Measurements from ENCODE around the gene SRGAP3.

SRGAP3 gene

DNA sequence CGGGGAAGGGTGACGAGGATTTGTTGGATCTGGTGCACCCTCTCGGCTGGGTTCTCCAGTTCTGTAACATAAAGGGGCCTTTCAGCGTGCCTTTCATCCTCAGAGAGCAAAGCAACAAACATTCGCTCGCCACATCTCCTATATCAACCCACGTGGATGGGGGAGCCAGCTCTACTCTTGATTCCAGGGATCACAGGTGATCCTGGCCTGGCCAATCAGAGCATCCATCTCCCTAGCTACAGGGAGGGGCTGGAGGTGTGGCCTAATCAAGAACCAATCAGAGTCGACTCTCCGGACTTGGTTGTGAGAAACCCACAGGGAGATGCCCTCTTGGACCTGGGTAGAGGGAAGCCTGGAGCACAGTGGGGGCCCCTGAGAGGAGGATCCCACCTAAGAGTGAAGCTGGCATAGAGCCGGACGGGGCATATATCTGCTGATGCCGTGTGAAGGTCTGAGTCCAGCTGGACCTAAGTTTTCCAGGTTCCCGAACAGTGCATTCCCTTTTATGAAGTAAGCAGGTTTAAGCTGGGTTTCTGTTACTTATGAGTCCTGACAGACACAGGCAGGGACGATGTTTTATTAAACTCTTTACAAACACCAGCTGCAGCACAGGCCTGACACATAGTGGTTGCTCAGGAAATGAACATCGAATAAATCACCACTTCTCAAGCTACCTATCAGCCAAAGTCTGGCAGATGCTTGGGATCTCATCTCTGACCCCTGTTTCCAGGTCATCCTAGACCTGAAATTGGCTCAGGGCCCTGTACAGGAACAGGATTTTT lies 235.5 kb downstream of the SRGAP3 start:
- Histone ChIP-seq H3K27me3 (ENCODE audit: control insufficient read depth, insufficient read depth, low read length) (no peaks in the 10 kb centered on the region), H3K36me3 (ENCODE audit: control insufficient read depth, low read depth, low read length) (no peaks in the 10 kb centered on the region), H3K4me1 (ENCODE audit: control insufficient read depth, low read depth, low read length) (no peaks in the 10 kb centered on the region), H3K27ac (ENCODE audit: low read length) (no peak overlapping the region), H3K9me3 (ENCODE audit: control insufficient read depth, low read depth, low read length) (no peaks in the 10 kb centered on the region), H3K4me3 (ENCODE audit: low read length) (no peak overlapping the region), H3K9ac (ENCODE audit: low read length) (no peak overlapping the region)

DNA sequence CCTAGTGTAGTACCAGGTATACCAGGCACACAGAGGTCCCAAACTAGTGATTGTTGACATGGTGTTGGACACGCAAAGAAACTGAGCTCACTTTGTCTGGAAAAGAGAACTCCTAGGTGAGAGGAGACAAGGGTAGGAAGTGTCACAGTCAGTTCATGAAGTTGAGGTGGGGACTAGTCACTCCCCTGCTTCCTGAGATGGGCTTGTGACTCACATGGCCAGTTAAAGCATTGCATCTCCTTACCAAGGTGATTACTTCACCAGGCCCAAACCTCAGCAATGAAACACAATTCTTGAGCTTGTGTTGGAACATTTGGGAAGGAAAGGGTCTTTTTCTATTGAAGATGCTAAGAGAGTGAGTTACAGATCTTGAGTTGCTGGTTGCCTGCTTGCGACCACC lies 236.9 kb downstream of the SRGAP3 start:
- H3K9me3 ChIP-seq (ENCODE audit: control insufficient read depth, low read depth, low read length), result no peaks in the 10 kb centered on the region
- no peaks in the 10 kb centered on the region for H3K36me3 ChIP-seq (ENCODE audit: control insufficient read depth, low read depth, low read length)
- H3K27me3 ChIP-seq (ENCODE audit: control insufficient read depth, insufficient read depth, low read length), result no peaks in the 10 kb centered on the region
- H3K27ac ChIP-seq (ENCODE audit: low read length), result no peak overlapping the region
- no peak overlapping the region for H3K4me3 ChIP-seq (ENCODE audit: low read length)
- H3K9ac ChIP-seq (ENCODE audit: low read length), result no peak overlapping the region
- H3K4me1 ChIP-seq (ENCODE audit: control insufficient read depth, low read depth, low read length), result no peaks in the 10 kb centered on the region

DNA sequence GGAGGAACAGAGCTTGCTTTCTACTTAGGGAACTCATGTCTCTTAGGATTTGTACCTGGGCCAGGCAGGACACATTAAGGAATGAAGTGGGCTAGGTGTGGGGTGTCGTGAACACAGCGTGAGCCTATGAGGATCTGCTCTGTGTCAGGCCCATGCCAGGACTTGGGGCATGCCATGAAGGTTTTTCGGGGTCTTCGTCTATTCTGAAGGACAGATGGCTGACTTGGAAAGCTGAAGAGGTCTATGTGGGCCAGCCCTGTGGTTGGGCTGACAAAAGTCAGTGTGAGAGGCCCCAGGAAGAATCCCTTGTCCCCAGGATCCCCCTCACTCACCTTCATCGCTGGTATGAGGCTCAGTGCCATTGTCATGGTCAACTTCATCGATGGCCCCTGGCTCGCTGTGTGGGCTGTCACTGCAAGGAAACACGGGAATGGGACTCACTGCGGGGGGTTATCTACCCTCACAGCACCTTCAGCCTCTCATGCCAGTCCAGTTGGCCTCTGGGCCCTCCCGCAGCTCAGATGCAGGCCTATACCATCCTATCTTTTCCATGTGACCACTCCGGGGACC lies 239.4 kb downstream of the SRGAP3 start:
- H3K4me3 ChIP-seq (ENCODE audit: low read length), result no peak overlapping the region
- no peak overlapping the region for H3K9ac ChIP-seq (ENCODE audit: low read length)
- H3K27ac ChIP-seq (ENCODE audit: low read length), result no peak overlapping the region
- no peaks in the 10 kb centered on the region for H3K36me3 ChIP-seq (ENCODE audit: control insufficient read depth, low read depth, low read length)
- no peaks in the 10 kb centered on the region for H3K4me1 ChIP-seq (ENCODE audit: control insufficient read depth, low read depth, low read length)
- H3K9me3 ChIP-seq (ENCODE audit: control insufficient read depth, low read depth, low read length), result no peaks in the 10 kb centered on the region
- H3K27me3 ChIP-seq (ENCODE audit: control insufficient read depth, insufficient read depth, low read length), result no peaks in the 10 kb centered on the region

DNA sequence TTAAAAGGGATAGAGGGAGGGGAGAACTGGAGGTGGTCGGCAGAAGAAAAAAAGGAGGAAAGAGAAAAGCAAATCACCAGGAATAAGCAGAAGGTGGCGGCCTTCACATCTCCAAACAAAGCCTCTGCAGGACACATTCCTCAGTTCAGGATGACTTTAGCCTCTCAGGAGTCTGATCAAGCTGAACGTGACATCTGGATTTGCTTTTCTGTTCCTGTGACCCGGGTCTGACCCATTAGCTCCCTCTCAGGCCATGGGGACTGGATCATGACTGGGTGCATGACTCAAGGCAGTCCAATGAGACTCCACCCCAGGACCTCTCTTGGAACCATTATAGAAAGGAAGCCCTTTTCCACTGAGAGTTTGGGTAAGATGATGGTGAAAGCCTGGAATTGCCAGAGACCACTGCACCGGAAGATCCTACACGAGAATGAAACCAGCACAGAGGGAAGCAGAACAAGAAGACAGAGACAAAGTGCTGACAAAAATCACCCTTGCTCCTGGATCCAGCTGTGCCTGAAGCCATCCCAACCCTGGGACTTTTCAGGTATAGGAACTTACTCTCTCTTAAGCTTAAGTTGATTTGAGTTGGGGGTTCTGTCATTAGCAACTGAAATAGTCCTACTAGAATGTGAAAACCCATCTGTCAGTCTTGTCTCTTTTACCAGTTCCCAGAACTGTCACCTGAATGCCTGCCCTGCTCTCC lies 240.7 kb downstream of the SRGAP3 start:
- no peak overlapping the region for H3K4me3 ChIP-seq (ENCODE audit: low read length)
- no peaks in the 10 kb centered on the region for H3K27me3 ChIP-seq (ENCODE audit: control insufficient read depth, insufficient read depth, low read length)
- no peak overlapping the region for H3K9ac ChIP-seq (ENCODE audit: low read length)
- no peaks in the 10 kb centered on the region for H3K4me1 ChIP-seq (ENCODE audit: control insufficient read depth, low read depth, low read length)
- H3K36me3 ChIP-seq (ENCODE audit: control insufficient read depth, low read depth, low read length), result no peaks in the 10 kb centered on the region
- no peaks in the 10 kb centered on the region for H3K9me3 ChIP-seq (ENCODE audit: control insufficient read depth, low read depth, low read length)
- H3K27ac ChIP-seq (ENCODE audit: low read length), result no peak overlapping the region

DNA sequence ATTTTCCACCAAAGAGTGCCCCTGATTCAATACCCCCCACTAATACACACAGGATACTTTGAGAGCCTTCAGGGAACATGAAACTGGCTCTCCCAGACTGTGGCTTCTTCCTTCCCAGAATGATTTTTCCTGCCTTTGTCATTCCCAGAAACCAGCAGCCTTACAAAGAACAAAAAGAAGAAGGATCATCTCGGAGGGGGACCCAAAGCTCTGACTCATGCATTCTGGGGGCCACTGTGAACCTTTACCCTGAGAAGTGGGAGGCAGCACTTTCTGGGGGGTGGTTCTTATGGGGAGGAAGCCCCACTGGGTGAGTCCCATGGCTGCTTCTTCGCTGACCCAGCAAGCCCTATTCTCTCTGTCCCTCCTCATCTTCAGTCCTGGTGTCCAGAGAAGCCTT lies 241.5 kb downstream of the SRGAP3 start:
- H3K9ac ChIP-seq (ENCODE audit: low read length), result no peak overlapping the region
- H3K4me1 ChIP-seq (ENCODE audit: control insufficient read depth, low read depth, low read length), result no peaks in the 10 kb centered on the region
- no peaks in the 10 kb centered on the region for H3K9me3 ChIP-seq (ENCODE audit: control insufficient read depth, low read depth, low read length)
- no peak overlapping the region for H3K27ac ChIP-seq (ENCODE audit: low read length)
- H3K36me3 ChIP-seq (ENCODE audit: control insufficient read depth, low read depth, low read length), result no peaks in the 10 kb centered on the region
- H3K27me3 ChIP-seq (ENCODE audit: control insufficient read depth, insufficient read depth, low read length), result no peaks in the 10 kb centered on the region
- H3K4me3 ChIP-seq (ENCODE audit: low read length), result no peak overlapping the region

DNA sequence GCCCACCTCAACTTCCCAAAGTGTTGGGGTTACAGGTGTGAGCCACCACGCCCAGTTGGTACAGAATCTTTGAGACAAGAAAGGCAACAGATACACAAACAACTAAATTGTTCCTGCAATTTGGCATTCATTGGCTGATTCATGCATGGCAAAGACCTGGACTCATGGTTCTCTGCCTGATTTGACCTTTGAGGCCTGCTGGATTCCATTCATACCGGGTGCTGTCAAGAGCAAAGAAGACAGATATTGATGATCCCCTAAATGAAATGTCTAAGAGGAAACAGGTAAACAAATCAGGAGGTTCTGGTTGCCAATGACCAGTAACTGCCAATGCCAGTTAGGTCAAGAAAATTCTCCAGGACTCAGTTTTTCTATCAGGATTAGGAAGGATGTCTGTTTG lies 242.2 kb downstream of the SRGAP3 start:
- no peaks in the 10 kb centered on the region for H3K9me3 ChIP-seq (ENCODE audit: control insufficient read depth, low read depth, low read length)
- H3K27ac ChIP-seq (ENCODE audit: low read length), result no peak overlapping the region
- no peak overlapping the region for H3K4me3 ChIP-seq (ENCODE audit: low read length)

DNA sequence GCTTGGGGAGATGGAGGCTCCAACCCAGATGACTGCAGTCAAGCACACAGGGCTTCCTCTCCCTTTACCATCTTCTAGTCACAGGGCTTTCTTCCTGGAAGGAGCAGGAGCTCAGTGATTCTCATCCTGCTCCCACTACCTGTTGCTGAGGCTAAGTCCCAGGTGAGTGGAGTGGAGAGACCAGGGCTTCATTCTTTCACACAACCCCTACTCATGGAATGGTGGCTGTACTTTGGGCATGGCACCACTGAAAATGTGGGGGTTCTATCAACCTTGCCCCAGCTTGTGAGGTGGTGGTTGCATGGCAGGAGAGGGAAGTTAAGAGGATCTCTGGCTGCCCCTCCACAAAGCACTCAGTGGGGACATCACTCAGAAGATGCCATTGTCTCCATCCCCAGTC lies 249.4 kb downstream of the SRGAP3 start:
- Histone ChIP-seq H3K36me3 (ENCODE audit: control insufficient read depth, low read depth, low read length) (no peaks in the 10 kb centered on the region), H3K4me1 (ENCODE audit: control insufficient read depth, low read depth, low read length) (no peaks in the 10 kb centered on the region), H3K27ac (ENCODE audit: low read length) (no peak overlapping the region), H3K27me3 (ENCODE audit: control insufficient read depth, insufficient read depth, low read length) (no peaks in the 10 kb centered on the region), H3K4me3 (ENCODE audit: low read length) (no peak overlapping the region), H3K9ac (ENCODE audit: low read length) (no peak overlapping the region), H3K9me3 (ENCODE audit: control insufficient read depth, low read depth, low read length) (no peaks in the 10 kb centered on the region)

More for the DNA sequence above, 242.2 kb downstream of the SRGAP3 start:
- H3K4me1 ChIP-seq (ENCODE audit: control insufficient read depth, low read depth, low read length), result no peaks in the 10 kb centered on the region
- no peaks in the 10 kb centered on the region for H3K36me3 ChIP-seq (ENCODE audit: control insufficient read depth, low read depth, low read length)
- no peaks in the 10 kb centered on the region for H3K27me3 ChIP-seq (ENCODE audit: control insufficient read depth, insufficient read depth, low read length)
- no peak overlapping the region for H3K9ac ChIP-seq (ENCODE audit: low read length)

DNA sequence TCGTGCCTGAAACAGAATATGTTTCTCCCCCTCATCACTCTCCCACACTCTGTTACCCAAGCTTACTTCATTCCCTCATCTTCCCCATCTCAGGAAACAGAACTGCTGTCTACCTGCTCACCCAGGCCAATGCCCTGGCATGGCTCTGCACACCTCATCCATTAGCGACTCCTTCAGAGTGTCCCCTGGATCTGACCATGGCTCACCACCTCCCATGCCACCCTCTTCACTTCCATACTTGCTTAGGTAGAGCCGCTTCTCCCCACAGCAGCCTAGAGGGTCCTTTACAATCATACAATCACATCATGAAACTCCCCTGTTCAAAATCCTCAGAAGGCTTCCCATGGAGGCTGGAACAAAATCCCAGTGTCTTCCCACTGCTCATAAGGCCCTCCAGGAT lies 252.3 kb downstream of the SRGAP3 start:
- no peaks in the 10 kb centered on the region for H3K27me3 ChIP-seq (ENCODE audit: control insufficient read depth, insufficient read depth, low read length)
- H3K27ac ChIP-seq (ENCODE audit: low read length), result no peak overlapping the region
- H3K9me3 ChIP-seq (ENCODE audit: control insufficient read depth, low read depth, low read length), result no peaks in the 10 kb centered on the region
- no peaks in the 10 kb centered on the region for H3K4me1 ChIP-seq (ENCODE audit: control insufficient read depth, low read depth, low read length)
- no peaks in the 10 kb centered on the region for H3K36me3 ChIP-seq (ENCODE audit: control insufficient read depth, low read depth, low read length)
- H3K9ac ChIP-seq (ENCODE audit: low read length), result no peak overlapping the region
- H3K4me3 ChIP-seq (ENCODE audit: low read length), result no peak overlapping the region

DNA sequence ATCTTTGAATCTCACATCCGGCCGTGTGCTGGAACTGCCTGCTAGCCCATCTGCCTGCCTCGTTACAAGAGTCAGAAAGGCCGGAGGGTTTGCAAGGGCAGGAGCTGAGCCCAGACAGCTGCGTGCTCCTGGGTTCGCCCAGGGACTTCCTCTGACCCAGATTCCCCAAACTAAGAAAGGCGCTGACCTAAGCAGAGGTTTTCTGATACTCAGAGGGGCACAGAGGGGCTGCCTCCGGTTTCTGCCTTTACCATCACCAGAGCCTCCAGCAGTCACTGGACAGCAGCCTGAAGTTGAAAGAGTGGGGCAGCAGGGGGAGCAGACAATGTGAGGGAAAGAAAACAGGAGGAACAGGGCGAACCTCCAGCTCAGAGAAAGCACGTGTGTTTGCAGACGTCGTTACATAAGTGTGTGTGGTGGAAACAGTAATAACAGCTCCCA lies 252.7 kb downstream of the SRGAP3 start:
- H3K4me3 ChIP-seq (ENCODE audit: low read length), result no peak overlapping the region
- H3K4me1 ChIP-seq (ENCODE audit: control insufficient read depth, low read depth, low read length), result no peaks in the 10 kb centered on the region
- no peak overlapping the region for H3K9ac ChIP-seq (ENCODE audit: low read length)
- H3K36me3 ChIP-seq (ENCODE audit: control insufficient read depth, low read depth, low read length), result no peaks in the 10 kb centered on the region
- H3K27ac ChIP-seq (ENCODE audit: low read length), result no peak overlapping the region
- no peaks in the 10 kb centered on the region for H3K9me3 ChIP-seq (ENCODE audit: control insufficient read depth, low read depth, low read length)
- no peaks in the 10 kb centered on the region for H3K27me3 ChIP-seq (ENCODE audit: control insufficient read depth, insufficient read depth, low read length)

DNA sequence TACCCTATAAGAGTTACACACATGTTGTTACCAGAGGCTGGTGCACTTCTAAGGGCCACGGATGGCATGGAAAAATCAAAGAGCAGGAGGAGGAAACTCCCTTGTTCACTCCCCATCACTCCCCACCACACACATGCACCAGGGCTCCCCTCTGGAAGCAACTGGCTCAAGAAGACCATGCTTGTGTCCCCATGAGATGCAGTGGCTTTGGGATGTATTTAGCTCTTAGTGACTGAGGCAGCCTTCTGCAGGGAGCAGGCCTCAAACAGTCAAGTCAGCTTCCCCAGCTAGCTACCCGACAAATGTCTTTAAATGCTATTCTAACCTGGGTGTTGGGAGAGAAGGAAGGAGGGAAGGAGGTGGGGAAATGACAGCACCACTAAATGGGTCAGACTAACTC lies 253.2 kb downstream of the SRGAP3 start:
- Histone ChIP-seq H3K27ac (ENCODE audit: low read length) (no peak overlapping the region), H3K4me3 (ENCODE audit: low read length) (no peak overlapping the region), H3K36me3 (ENCODE audit: control insufficient read depth, low read depth, low read length) (no peaks in the 10 kb centered on the region), H3K4me1 (ENCODE audit: control insufficient read depth, low read depth, low read length) (no peaks in the 10 kb centered on the region), H3K9ac (ENCODE audit: low read length) (no peak overlapping the region), H3K9me3 (ENCODE audit: control insufficient read depth, low read depth, low read length) (no peaks in the 10 kb centered on the region), H3K27me3 (ENCODE audit: control insufficient read depth, insufficient read depth, low read length) (no peaks in the 10 kb centered on the region)

DNA sequence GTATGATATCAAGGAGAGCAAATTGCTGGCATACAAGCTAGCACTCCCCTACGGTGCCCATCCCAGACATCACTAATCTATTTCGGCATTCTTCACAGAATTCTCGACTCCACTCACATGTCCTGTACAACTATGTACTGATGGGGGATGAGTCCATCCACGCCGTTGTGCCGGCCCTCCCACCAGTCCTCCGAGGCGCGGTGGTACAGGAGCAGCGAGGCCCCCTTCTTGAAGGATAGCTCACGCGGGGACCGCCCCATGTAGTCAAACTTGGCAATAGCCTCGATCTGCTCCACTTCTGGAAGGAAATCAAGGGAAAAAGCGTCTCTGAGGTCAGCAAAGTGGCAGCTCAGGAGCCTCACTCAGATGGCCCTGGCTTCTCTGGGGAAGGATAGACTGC lies 255.2 kb downstream of the SRGAP3 start:
- Histone ChIP-seq H3K4me3 (ENCODE audit: low read length) (no peak overlapping the region), H3K36me3 (ENCODE audit: control insufficient read depth, low read depth, low read length) (no peaks in the 10 kb centered on the region), H3K27ac (ENCODE audit: low read length) (no peak overlapping the region), H3K27me3 (ENCODE audit: control insufficient read depth, insufficient read depth, low read length) (no peaks in the 10 kb centered on the region), H3K9me3 (ENCODE audit: control insufficient read depth, low read depth, low read length) (no peaks in the 10 kb centered on the region), H3K9ac (ENCODE audit: low read length) (no peak overlapping the region), H3K4me1 (ENCODE audit: control insufficient read depth, low read depth, low read length) (no peaks in the 10 kb centered on the region)
